ENCODE measurements around the gene SLC1A1. TPM values are rescaled to one million over a fixed set of nuclear protein-coding genes. Genes with fewer than 3 reads are reported as not detected.

Gene SLC1A1
- total RNA-seq, 1 experiment from 2014 or later, result 2.9 TPM

DNA sequence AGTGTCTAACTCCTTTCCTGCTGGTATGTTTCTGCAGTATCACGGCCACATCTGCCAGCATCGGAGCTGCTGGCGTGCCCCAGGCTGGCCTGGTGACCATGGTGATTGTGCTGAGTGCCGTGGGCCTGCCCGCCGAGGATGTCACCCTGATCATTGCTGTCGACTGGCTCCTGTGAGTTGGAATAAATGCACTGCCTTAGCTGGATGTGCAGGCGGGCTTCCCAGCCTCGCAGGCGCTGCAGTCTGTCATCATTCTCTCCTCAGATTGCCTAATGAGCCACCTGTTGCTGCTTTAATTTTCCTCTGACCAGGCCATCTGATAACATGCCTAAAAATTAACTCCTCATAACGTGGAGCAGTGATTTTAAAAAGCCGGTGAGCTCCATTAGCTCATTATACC, 92.7 kb downstream of the SLC1A1 start:
- Histone ChIP-seq H4K20me1 (ENCODE audit: insufficient read depth) (no peaks in the 10 kb centered on the region), H3K4me3 (no peak overlapping the region), H3K27me3 (ENCODE audit: insufficient read depth, low read depth) (no peaks in the 10 kb centered on the region), H3K79me2 (ENCODE audit: low read depth) (no peaks in the 10 kb centered on the region), H3K4me2 (no peak overlapping the region), H3K27ac (no peak overlapping the region), H3K9me2 (ENCODE audit: insufficient read depth) (no peaks in the 10 kb centered on the region), H3K4me1 (replicated peaks; ENCODE audit: insufficient read depth) (no peaks in the 10 kb centered on the region), H3K9me3 (ENCODE audit: insufficient read depth, low read depth) (no peaks in the 10 kb centered on the region), H3K36me3 (ENCODE audit: low read depth) (no peaks in the 10 kb centered on the region), H2AFZ (no peak overlapping the region), H3F3A (ENCODE audit: insufficient read depth, low read depth) (no peaks in the 10 kb centered on the region)
- intact Hi-C loops (cut with micrococcal nuclease; ENCODE audit: unreplicated experiment), result no loop called here
- ChIA-PET POLR2A (ENCODE audit: unreplicated experiment) (no interaction called here), CTCF (no interaction called here)
- BruUV-seq (replicated peaks), result no TSS peak
- no peak for TF ChIP-seq EZH2 (IDR thresholded peaks at IDR 0.05; ENCODE audit: low read depth)
- TF ChIP-seq, protein P1, sequence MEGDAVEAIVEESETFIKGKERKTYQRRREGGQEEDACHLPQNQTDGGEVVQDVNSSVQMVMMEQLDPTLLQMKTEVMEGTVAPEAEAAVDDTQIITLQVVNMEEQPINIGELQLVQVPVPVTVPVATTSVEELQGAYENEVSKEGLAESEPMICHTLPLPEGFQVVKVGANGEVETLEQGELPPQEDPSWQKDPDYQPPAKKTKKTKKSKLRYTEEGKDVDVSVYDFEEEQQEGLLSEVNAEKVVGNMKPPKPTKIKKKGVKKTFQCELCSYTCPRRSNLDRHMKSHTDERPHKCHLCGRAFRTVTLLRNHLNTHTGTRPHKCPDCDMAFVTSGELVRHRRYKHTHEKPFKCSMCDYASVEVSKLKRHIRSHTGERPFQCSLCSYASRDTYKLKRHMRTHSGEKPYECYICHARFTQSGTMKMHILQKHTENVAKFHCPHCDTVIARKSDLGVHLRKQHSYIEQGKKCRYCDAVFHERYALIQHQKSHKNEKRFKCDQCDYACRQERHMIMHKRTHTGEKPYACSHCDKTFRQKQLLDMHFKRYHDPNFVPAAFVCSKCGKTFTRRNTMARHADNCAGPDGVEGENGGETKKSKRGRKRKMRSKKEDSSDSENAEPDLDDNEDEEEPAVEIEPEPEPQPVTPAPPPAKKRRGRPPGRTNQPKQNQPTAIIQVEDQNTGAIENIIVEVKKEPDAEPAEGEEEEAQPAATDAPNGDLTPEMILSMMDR (conservative IDR thresholded peaks at IDR 0.05), result no peak
- no peak for DNase-seq

GRCh38 chr9:4584636-4585035, 94.4 kb downstream of the SLC1A1 start:
- Histone ChIP-seq H3K9me2 (ENCODE audit: insufficient read depth) (no peaks in the 10 kb centered on the region), H3K4me1 (replicated peaks; ENCODE audit: insufficient read depth) (no peaks in the 10 kb centered on the region), H3K36me3 (ENCODE audit: low read depth) (no peaks in the 10 kb centered on the region), H3K27ac (no peak overlapping the region), H3K27me3 (ENCODE audit: insufficient read depth, low read depth) (no peaks in the 10 kb centered on the region), H4K20me1 (ENCODE audit: insufficient read depth) (no peaks in the 10 kb centered on the region), H3K4me2 (no peak overlapping the region), H3K79me2 (ENCODE audit: low read depth) (no peaks in the 10 kb centered on the region), H3K9me3 (ENCODE audit: insufficient read depth, low read depth) (no peaks in the 10 kb centered on the region), H3K4me3 (no peak overlapping the region), H2AFZ (no peak overlapping the region), H3F3A (ENCODE audit: insufficient read depth, low read depth) (no peaks in the 10 kb centered on the region)
- CTCF ChIA-PET, result no interaction called here
- TF ChIP-seq EZH2 (IDR thresholded peaks at IDR 0.05; ENCODE audit: low read depth), result no peak
- TF ChIP-seq, protein P1 (conservative IDR thresholded peaks at IDR 0.05), result no peak
- intact Hi-C loops (cut with micrococcal nuclease; ENCODE audit: unreplicated experiment), result no loop called here
- POLR2A ChIA-PET (ENCODE audit: unreplicated experiment), result no interaction called here
- no TSS peak for BruUV-seq (replicated peaks)
- DNase-seq, result no peak

GRCh38 chr9:4585135-4585534, 94.9 kb downstream of the SLC1A1 start:
- no peak overlapping the region for H3K27ac ChIP-seq
- no peaks in the 10 kb centered on the region for H3K9me3 ChIP-seq (ENCODE audit: insufficient read depth, low read depth)
- no peaks in the 10 kb centered on the region for H3K9me2 ChIP-seq (ENCODE audit: insufficient read depth)
- H2AFZ ChIP-seq, result no peak overlapping the region
- no peaks in the 10 kb centered on the region for H3K36me3 ChIP-seq (ENCODE audit: low read depth)
- no peak for DNase-seq
- H3K4me1 ChIP-seq (replicated peaks; ENCODE audit: insufficient read depth), result no peaks in the 10 kb centered on the region
- no TSS peak for BruUV-seq (replicated peaks)
- no peak overlapping the region for H3K4me3 ChIP-seq
- no peak for TF ChIP-seq EZH2 (IDR thresholded peaks at IDR 0.05; ENCODE audit: low read depth)
- TF ChIP-seq, protein P1 (conservative IDR thresholded peaks at IDR 0.05), result no peak
- CTCF ChIA-PET, result no interaction called here
- intact Hi-C loops (cut with micrococcal nuclease; ENCODE audit: unreplicated experiment), result no loop called here
- H3F3A ChIP-seq (ENCODE audit: insufficient read depth, low read depth), result no peaks in the 10 kb centered on the region
- H4K20me1 ChIP-seq (ENCODE audit: insufficient read depth), result no peaks in the 10 kb centered on the region
- no peaks in the 10 kb centered on the region for H3K79me2 ChIP-seq (ENCODE audit: low read depth)
- H3K27me3 ChIP-seq (ENCODE audit: insufficient read depth, low read depth), result no peaks in the 10 kb centered on the region
- H3K4me2 ChIP-seq, result no peak overlapping the region
- POLR2A ChIA-PET (ENCODE audit: unreplicated experiment), result no interaction called here
